Skin of body (tissue), 2 donors: ENCODE results near the gene ZNF473. TPM values are rescaled to one million over a fixed set of nuclear protein-coding genes. Genes with fewer than 3 reads are reported as not detected.
"Not testable (repeated sequence)": the region's sequence is repeated elsewhere in the genome, so short reads cannot be mapped to it uniquely, and the experiment has no call there.

ENCODE experiments used
- DNase-seq: peaks from one replicate; lab custom pipeline; 2025; lab: John Stamatoyannopoulos, UW
- total RNA-seq: library from RNA; depleted of rRNA; stranded (reverse); fragments of >200 nt; gene quantifications from one replicate; pipeline ENCODE4 v1.2.3, GENCODE V29; 2014

The ZNF473 gene
- total RNA-seq, 1 donor from 2014 or later, result 5.1 TPM

GRCh38 chr19:50097884-50098283 is 72.1 kb downstream of the ZNF473 start:
- not testable (repeated sequence) for DNase-seq

- DNase-seq, result not testable (repeated sequence)
Observed at GRCh38 chr19:50098892-50099291, 73.1 kb downstream of the ZNF473 start.

- DNase-seq, result not testable (repeated sequence)
Observed at GRCh38 chr19:50099696-50100095, 73.9 kb downstream of the ZNF473 start.

- DNase-seq, result not testable (repeated sequence)
Observed at GRCh38 chr19:50100946-50101345, 75.1 kb downstream of the ZNF473 start.

Other genes starting within 250 kb of the ZNF473 start
- gene FUZ, start 212.7 kb upstream of the ZNF473 start, total RNA-seq, result 13.4 TPM
- gene MED25, start 207.7 kb upstream of the ZNF473 start, total RNA-seq, result 17.4 TPM
- 46.4 TPM for gene PTOV1, start 174.8 kb upstream of the ZNF473 start, total RNA-seq
- gene PNKP, start 158.4 kb upstream of the ZNF473 start, total RNA-seq, result 25.2 TPM
- gene AKT1S1, start 148.7 kb upstream of the ZNF473 start, total RNA-seq, result 4.3 TPM
- gene TBC1D17, start 148.3 kb upstream of the ZNF473 start, total RNA-seq, result 12.9 TPM
- 0.49 TPM for gene IL4I1, start 129.1 kb upstream of the ZNF473 start, total RNA-seq
- gene ATF5, start 96.8 kb upstream of the ZNF473 start, total RNA-seq, result 2.0 TPM
- 19.0 TPM for gene NUP62, start 96.5 kb upstream of the ZNF473 start, total RNA-seq
- gene SIGLEC11, start 64.8 kb upstream of the ZNF473 start, total RNA-seq, result 0.79 TPM
- gene VRK3, start 633 bp upstream of the ZNF473 start, total RNA-seq, result 15.2 TPM
- not detected for gene IZUMO2, start 137.3 kb downstream of the ZNF473 start, total RNA-seq
- gene MYH14, start 177.6 kb downstream of the ZNF473 start, total RNA-seq, result 38.4 TPM